Limb (tissue), 2 donors: ENCODE measurements around the gene UNC13C.

ENCODE experiments used
- DNase-seq, 2 donors: peaks; one replicate each; pipeline ENCODE4 v3.0.0-alpha.2; 2016; ENCODE audit errors: extremely low spot score in 2 of 2

UNC13C gene

DNA sequence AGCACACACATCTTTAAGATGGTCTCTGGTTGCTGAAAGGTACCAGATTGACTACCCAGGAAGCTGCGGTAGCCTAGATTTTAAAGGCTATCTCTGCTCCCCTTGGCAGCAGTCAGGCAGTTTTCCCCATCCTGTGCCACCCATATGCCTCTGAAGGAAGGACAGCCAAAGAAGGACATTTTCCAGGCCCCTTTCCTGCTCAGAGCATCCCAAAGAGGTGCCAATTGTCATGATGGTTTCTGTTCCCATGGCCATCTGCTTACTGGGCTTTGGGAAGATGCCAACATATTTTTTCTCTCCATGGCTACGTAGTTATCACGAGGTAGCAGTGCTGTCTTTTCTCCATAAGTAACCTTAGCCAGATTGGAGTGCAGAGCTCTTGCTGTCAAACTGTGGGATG is 39.7 kb downstream of the UNC13C start:
- DNase-seq = no peak

DNA sequence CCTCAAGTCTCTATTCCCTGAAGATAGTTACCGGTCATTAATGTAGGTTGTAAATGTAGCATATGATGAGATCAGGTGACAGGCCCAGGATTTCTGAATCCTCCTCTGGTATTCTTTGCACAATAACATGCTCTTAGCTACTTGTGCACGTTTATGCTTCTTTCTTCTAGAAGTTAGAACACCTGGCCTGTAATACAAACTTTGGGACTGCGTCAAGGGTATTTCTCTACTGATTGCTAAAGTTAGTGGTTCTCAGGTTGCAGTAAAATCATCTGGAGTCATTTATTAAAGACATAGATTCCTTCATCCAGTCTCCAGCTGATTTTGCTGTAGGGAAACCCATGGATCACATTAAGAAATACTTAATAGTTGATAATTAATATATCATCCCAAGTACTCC is 48.0 kb downstream of the UNC13C start:
- no peak for DNase-seq

DNA sequence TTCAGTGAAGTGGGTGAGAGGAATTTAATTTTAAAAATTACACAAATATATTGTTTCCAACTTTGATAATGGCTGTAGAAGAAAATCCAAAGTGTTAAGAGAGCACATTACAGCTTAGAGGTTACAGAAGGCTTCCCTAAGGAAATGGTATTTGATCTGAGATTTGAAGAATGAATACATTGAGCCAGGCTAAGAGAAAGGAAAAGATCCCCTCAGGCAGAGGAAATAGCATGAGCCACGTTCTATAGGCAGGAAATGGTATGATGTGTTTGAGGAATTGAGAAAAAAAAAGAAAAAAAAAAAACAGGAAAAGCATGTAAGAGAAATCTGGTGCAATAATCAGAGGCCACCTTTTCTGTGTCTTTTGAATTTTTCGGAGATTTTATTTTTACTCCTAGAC is 48.6 kb downstream of the UNC13C start:
- no peak for DNase-seq

DNA sequence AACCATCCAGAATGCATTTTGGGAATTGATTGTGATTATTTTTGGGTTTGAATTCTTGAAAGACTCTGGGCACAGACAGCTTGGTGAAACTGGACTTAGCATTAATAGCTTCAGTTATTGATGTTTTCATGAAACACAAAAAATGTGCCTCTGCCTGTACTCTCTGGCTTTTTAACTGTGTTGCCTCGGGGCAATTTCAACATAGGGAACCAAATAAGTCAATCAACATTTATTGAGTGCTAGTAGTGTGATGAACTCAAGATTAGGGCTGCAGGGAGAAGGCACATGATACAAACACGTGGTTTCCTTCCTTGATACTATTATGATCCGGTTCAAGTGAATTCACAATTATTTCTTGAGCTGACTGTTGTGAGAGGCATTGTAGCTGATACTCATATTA is 50.8 kb downstream of the UNC13C start:
- no peak for DNase-seq

DNA sequence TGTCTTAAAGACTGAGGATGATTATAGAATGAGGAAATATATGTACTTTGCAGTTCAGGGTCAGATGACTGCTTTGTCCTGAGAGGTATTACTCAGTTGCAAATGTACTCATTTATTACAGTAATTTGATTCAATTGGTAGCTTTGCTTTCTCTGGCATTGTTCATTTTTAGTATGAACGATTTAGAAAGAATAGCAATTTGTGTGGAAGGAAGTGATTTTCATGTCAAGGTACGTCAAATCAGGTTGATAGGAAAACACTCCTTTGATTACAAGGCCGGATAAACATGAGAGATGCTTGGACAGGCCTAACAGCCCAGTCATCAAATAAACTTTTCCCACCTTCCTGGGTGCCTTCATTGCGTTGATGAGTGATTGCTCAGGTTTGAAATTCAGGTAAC is 53.8 kb downstream of the UNC13C start:
- DNase-seq = no peak

DNA sequence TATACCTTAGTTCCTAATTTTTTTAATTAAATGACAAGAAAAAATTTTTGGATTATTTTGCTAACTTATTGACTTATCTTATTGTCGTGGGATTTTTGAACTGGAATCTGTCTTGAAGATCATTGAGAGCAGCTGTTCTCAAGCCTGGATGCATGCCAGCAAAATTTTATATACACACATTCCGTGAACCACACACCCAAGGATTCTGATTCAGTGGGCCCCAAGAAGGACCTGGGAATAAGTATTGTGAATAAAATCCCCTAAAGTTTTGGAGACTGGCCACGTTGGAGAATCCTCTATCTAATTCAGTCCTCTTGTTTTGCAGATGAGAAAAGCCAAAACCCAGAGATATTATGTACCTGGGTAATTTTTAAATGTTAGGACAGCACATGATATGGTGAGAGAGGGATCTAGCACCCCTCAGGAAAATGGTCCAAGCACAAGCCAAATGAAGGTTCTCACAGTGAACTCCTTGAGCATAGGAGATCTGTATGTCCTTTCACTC is 55.2 kb downstream of the UNC13C start:
- peak in 1 of 2 donors; percentile 24 for DNase-seq

DNA sequence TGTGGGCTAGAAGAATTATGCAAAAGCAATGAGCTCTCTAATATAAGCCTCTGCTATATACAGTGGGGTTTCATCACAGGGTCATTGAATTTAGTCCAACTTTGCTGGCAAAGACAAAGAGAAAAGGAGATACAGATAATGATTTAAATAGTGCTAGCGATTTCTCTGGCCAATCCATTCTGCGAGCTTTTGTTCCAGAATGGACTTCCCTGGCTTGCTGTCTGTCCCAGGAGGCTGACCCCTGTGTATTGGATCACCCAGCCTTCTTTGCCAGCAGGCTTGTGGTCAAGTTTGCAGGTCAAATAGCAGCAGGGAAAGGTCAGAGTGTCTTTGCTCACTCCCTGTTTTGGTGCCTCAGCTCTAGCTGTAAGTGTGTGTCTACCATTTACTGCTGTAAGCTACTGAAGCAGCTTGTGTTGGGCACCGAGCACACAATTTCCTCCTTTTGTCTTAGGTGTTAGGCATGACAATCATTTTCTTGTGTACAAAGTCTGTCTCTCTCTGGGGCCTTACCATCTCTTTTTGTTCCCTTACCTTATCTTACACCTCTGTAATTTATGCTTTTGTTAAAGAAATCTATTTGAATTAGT is 55.7 kb downstream of the UNC13C start:
- DNase-seq = no peak

DNA sequence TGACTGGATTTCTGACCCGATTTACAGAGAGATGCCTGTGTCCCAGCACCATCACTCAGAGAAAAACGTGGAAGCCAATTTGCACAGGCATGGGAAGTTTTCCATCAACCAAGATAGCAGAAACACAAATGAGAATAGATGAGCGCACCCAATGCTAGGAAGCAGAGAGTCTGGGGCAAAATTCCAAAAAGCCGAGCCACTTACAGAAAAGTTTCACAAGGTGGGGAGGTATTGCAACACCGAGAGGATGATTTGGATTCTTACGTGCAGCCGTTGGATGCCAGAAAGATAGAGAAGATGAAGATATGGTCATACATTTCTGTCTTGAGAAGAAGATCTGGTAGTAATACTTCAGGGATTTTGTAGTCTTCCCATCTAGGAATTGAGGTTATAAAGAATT is 57.4 kb downstream of the UNC13C start:
- DNase-seq = no peak

DNA sequence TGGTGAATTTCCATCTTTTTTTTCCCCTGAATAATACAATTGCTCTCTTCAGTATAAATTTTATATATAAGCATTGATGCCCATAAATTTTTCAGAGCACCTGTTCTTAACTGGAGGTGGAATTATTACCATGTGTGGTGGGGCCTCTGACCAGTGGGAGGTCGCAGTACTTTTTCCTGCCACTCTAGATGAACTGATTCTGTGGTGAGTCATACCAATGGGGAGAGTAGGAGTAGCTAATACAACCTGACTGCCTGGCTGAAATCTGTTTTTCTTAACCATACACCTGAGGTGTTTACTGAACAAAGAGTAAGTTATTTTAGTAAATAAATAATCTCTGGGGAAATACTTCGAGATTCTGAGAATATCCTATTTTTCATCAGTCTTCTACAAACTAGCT is 67.2 kb downstream of the UNC13C start:
- DNase-seq = no peak

DNA sequence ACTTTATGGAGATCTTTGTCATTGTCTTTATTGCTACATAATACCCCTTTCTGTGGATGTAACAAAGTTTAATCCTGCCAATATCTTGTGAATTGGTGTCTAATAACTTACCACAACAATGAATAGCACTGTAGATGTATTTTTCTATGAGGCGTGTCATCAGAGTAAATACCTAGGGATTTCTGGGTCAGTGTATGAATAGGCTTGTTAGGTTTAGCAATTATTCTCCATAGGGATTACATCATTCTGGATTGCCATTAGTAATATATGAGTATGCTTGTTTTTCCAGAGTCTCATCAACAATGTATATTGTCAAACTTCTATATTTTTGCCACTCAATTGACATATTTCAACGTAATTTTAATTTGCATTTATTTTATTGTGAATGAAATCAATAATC is 67.9 kb downstream of the UNC13C start:
- DNase-seq = no peak

DNA sequence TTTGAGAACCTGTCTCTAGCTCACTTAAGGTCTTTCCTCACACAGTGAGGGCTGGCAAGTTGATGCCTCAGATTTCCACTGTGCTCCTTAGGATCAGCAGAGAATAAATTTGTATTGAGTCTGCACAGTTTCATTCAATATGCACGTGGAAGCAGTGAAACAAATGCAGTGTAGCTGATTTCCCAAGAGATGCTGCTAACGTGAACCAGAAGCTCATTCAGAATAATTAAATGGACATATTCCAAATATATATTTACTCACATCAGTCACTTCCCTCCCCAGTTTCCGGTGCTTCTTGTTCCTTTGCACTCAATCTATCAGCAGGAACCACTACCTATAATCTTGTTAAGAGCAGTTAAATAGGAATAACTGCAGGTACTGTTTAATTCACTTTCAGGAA is 86.1 kb downstream of the UNC13C start:
- no peak for DNase-seq

DNA sequence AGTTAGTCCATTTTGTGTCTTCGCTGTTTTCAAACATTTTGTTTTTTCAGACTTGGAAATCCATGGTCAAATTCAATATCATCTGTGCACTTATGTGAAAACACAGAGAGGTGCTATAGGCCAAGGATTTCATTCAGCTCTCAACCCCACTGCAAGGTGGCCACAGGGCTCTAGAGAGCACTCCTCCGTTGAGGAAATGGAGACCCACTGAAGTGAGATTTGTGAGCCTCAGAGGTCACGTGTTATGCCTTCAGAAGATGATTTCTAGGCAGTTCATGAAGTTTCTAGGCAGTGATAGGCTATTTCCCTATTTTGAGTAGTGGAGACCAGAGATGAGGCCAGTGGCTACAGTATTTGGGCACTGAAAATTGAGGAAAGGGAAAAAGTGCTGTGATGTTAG is 88.2 kb downstream of the UNC13C start:
- DNase-seq = no peak

DNA sequence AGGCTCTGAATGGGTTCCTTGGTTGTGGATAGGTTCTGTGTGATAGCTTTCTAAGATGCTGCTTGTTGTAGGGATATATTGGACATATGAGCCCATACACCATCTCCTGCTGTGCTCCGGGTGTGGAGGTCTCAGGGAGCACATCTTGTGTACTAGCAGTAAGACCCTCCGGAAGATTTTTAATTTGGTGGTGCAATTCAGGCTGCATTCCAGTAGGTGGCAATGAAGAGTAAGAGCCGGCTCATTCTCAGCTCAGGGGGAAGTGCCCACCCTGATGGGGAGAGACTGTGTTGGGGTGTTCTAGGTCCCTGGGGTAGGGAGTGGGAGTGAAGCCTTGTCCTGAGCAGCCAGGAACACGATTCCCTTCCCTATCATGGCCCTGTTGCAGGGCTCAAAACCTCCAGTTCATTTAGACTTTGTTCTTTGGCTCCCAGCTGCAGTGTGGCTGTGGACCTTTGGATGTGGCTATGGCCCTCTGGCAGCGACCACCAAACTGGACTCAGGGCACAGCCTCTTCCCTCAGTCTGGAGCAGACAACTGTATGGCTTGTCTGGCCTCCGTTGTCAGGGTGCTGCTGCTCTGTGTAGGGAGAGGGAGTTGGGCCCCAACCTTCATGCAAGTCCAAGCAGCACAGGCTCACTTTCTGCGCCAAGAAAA is 104.7 kb downstream of the UNC13C start:
- no peak for DNase-seq

DNA sequence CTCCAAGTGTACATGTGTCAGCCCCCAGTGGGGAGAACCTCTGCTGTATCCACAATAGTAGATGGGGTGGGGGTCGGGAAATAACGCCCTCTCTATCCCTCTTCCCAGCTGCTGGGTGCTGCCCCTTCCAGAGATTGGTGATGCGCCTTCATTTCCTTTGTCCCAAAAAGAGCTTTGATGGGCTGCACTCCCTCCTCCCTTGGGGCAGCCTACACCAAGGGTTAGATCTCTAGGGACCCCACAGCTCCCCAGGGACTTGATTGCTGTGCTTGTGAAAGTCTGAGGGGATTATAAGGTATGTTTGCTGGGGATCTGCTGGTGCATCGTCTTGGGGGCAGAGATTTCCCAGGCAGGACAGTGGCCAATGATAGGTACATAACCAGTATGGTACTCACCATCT is 105.3 kb downstream of the UNC13C start:
- DNase-seq = no peak

DNA sequence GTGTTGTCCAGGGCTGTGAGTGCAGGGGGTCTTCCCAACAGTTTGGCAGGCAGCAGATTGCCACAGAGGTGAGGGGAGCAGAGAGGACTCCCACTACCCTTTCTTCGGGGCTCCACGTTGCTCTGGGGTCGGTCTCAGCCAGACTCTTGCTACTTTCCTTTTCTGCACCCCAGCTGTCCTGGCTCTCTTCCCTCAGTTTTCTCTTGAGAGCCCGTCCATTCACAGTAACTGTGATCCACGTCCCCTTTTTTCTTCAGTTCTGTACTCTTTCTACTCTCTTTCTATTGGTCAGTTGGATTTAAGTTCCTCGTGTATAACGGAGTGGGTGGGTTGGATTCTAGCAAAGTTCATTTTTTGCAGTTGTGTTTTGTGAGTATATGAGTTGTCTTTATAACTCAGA is 105.8 kb downstream of the UNC13C start:
- no peak for DNase-seq

DNA sequence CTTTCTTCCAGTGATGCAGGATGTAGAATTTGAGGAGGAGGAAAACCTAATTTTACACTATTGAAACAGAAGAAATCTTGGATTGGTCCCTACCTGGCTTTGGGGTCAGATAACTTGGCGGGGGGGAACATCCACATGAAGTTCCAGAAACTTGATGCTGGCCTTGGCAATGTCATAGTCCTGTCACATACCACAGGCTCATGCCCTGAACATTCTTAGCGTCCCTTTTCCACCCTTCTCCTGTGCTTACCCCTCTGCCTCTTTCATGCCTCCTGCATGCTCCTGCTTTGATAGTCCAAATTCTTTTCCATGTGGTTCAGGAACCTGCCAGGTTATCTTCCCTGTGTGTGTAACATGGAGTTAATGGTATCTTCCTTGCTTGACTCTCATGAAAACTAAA is 110.6 kb downstream of the UNC13C start:
- DNase-seq = no peak

DNA sequence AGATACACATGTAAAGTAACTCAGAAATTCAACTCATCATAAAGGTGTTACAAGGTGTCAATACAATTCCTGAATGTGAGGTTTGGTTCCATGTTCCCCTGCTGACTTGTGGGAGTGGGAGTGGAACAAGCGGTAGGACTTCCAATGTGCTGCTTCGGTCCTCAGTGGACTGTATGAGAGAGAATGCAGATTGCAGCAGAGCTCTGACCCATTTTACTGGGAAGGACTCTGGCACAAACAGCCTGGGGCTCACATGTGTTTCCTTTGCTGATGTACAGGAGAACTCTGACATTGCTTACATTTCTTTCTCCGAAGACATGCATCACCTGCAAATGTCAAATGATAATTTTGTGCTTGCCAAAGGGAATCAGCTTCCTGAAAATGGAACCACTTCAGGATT is 111.5 kb downstream of the UNC13C start:
- no peak for DNase-seq

DNA sequence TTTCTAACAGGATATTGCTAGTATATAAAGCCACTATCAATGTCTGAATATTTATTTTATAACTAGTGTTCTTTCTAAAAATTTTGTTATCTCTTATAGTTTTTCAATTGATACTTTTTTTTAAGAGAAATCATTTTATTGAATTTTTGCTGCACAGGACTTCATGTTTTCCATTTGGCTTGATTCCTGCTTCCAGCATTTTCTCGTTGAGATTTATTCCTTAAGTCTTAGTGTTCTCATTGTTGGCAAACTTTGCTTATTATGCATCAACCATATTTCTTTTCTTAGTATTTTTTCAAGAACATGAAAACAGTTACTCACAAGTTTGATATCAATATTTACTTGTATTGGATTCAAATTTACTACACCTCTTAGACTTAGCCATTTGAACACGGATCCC is 113.4 kb downstream of the UNC13C start:
- DNase-seq = no peak

DNA sequence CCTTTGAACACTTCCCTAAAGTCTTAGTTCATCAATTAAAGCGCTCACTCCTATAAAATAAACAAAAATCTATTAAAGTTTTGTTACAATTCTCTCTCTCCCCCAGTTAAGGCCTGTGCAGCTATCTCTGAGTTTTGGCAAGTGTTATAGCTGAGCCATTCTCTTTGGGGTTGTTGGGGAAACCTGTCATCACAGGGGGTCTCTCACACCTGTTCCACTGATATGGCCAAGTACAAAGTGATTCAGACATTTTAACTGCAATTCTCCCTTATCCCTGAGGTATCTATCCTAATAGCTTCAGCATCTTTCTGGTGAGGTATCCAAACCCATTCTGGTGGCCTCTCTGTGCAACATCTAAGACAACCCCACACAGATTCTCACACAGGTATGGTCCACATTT is 116.4 kb downstream of the UNC13C start:
- no peak for DNase-seq

DNA sequence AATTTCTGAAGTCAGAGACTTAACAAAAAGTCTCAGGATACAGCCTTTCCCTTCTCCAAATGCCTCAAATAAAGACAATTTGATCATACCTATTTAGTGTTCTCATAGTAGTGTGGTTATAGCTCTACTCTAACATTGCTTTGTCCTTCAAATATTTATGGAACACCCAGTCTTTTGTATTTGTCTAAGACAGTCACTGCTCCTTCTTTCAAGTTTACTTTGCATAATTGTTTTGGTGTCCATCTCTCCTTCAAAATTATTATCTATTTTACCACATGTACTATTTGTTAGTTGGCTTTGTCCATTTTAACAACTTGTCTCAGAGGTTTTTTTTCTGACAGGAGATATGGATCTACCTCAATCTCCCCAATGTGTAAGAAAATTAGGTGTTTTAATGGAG is 118.8 kb downstream of the UNC13C start:
- no peak for DNase-seq

DNA sequence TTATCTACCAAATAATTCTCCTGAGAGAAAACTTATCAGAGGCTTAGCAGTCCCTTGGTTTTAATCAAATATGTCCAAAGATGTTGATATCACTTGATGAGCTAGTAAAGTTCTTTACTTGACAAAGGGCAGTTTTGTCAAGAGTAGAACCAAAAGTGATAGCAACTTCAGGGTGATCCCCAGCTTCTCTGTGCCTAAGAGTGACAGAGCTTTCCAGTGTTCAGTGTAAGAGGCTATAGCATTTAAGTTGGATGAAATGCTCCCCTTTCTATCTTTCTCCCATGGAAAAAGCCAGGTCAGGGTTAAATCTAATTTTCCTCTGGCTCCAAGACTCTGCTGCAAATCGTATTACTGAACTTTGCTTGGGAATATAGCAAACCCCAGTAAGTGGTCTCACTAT is 120.8 kb downstream of the UNC13C start:
- no peak for DNase-seq

DNA sequence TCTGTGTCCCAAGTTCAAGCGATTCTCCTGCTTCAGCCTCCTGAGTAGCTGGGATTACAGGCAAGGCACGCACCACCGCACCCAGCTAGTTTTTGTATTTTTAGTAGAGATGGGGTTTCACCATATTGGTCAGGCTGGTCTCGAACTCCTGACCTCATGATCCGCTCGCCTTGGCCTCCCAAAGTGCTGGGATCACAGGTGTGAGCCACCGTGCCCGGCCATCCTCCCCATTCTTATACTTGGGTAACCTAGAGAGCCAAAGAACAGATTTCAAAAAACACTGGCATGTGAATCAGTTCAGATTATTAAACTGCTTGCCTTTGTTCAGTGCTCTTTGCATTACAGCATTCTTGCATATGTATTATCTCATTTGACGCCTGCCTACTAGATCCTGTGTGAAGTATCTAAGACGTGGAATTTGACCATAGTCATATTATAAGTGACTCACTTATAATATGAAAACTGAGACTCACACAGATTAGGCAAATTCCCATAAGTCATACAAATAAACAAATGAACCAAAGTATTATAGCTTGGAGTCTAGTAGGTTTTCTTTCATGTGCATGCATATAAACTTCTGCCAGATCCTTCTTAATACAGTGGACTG is 123.5 kb downstream of the UNC13C start:
- DNase-seq = no peak

DNA sequence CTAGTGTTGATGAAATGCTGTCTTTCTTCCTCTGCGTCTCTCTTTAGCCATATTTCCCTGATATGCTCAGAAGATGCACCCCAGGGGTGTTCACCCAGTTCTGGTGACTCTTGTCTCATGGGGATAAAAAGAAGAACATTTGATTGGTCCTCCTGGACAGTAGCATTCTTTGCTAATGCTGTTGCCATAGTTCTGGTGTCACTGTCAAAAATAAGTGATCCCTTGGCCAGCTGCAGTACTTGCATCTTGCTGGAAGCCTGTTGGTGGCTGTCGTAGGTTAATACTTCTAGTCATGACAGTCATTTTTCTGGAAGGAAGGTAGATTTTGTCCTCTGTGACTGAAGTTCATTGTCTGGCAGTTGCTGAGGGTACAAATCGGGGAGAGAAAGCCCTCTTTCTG is 124.5 kb downstream of the UNC13C start:
- DNase-seq = no peak
